ENCODE results near the gene SLC2A8.

- TF ChIP-seq POLR2AphosphoS5 (IDR thresholded peaks at IDR 0.05) = no peak
- TF ChIP-seq CTCF (IDR thresholded peaks at IDR 0.05) = no peak
- no peak for TF ChIP-seq POLR2A (IDR thresholded peaks at IDR 0.05)
- no peak for TF ChIP-seq EP300 (IDR thresholded peaks at IDR 0.05)
These were observed 12.8 kb upstream of the SLC2A8 start for GRCh38 chr9:127384016-127384730.

Data from sigmoid colon (tissue), 4 donors.